ENCODE results near the gene DNAJB4.
A peak's percentile ranks its signal among the peaks of the same experiment; 100 is the strongest.
"Not testable (repeated sequence)": the region's sequence is repeated elsewhere in the genome, so short reads cannot be mapped to it uniquely, and the experiment has no call there.

The DNAJB4 gene

DNA sequence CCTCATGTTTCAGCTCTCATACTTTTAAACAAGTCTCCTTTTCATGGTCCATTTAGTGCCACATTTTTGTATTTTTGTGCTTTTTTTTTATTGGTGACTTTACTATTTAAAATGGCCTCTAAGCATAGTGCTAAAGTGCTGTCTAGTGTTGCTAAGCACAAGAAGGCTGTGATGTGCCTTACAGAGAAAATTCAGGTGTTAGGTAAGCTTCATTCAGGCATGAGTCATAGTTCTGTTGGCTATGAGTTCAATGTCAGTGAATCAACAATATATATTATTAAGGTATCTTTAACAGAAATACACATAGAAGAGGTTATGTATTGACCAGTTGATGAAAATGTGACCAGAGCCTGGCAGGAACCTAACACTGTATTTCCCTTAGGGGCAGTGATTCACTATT, 13.1 kb upstream of the DNAJB4 start:
- no peak for DNase-seq

DNA sequence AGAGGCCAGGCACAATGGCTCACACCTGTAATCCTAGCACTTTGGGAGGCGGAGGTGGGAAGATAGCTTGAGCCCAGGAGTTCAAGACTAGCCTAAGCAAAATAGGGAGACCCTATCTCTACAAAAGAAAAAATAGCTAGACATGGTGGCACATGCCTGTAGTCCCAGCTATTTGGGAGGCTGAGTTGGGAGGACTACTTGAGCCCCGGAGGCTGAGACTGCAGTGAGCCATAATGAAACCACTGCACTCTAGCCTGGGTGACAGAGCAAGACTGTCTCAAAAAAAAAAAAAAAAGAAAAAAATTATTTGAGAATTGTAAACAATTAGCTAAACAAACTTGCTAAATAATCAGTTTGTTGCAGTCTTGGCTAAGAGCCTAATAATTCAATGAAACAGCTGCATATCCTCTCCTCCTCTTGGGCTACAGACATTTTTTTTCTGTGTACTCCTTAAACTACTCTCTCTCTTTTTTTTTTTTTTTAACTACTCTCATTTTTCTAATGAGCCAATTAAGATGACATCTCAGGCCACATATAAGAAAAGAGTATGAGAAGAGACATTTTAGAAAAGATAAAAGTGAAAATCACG, 10.5 kb upstream of the DNAJB4 start:
- no peak for DNase-seq

GRCh38 chr1:77996734-77997133, 8.0 kb upstream of the DNAJB4 start:
- DNase-seq: no peak

- not testable (repeated sequence) for DNase-seq
Observed at GRCh38 chr1:78000536-78000935, 4.2 kb upstream of the DNAJB4 start.

DNA sequence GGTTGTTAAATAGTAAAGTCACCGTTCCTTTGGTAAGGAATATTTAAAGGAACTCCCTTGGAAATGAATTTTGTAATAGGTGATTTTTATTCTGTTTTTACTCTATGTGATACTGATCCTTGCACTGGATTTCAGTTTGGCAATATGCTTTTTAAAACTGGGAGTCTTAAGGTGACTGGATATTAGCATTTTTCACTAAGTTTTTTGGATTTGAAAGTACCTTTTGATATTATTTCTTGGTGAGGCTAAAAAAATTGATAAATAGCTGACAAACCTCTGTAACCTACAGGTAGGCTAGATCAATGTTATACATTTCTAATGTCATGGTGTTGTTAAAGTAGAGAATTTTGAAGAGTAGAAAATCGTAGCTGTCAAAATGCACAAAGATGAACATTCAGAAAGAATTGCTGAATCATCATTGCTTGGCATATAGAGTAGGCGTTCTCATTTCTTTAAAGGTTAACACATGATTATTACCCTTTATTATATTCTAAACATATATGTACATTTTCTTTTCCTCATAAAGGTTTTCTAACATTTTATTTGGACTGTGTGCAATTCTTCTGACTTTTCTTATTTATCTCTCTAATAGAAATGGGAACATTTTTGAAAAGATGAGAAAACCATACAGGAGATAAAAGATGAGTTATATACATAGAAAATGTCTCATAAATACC, 1.5 kb upstream of the DNAJB4 start:
- no peak for DNase-seq

DNA sequence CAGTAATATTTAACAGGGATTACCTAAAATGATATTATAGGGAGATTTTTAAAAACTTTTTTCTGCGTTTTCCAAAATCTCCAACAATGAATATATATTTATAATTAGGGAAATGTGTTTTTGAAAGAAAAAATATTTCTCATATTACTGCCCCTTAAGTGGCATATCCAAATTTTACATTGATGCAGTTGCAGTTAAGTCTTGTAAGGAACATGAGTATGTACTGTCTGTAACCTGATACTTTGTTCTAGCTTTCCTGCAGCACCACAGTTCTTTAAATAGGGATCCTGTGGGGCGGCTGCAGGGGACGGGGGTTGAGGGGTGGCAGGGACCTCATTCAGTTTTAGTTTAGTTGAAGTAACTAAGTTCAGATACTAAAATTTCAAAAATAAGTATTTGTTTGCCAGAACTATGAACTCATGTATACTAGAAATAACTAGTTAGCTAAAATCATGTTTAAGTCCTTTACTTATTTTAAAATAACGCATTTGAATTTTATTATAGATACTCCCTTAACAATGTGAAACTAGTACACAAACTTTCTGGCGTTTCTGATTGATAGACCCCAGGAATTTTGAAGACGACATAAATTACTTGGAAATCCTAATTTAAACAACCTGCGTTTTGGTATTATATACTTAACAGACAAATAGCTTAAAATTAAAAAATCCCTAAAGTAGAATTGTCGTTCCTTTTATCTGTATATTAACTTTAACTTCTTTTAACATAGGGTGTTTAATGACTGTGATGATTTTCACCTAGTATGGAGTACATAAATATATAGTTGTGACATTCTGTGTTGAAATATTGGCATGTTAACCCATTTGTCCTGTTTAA, 639 bp upstream of the DNAJB4 start:
- DNase-seq: peak; percentile 50

GRCh38 chr1:78005448-78005722, 646 bp downstream of the DNAJB4 start:
- no peak for DNase-seq

GRCh38 chr1:78005755-78006154, 1.0 kb downstream of the DNAJB4 start:
- DNase-seq: no peak

- DNase-seq: no peak
Observed at GRCh38 chr1:78006521-78006920, 1.8 kb downstream of the DNAJB4 start.

DNA sequence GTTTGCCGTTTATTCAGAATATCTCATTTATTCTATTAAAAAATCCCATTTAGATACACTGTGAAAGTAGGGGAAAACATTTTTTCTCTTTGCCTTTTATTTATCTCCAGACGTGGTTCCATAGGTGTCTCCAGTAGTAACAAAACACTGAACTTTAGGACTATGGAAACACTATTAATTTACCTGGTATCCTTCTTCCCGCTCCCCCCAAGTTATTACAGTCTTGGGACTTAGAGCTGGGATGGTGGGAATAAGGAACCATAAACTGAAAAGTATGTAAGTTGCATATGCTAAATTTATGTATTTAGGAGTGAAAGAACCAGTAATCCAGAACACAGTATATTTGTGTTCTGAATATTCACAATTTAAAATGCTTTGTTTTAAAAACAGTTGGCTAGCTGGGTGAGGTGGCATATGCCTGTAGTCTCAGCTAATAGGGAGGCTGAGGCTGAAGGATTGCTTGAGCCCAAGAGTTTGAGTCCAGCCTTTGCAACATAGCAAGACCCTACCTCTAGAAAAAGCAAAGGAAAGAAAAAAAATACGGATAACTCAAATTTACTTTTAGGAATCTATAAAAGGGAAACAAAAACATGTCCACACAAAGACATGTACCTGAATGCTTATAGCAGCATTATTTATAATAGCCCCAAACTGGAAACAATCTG, 3.1 kb downstream of the DNAJB4 start:
- no peak for DNase-seq

DNA sequence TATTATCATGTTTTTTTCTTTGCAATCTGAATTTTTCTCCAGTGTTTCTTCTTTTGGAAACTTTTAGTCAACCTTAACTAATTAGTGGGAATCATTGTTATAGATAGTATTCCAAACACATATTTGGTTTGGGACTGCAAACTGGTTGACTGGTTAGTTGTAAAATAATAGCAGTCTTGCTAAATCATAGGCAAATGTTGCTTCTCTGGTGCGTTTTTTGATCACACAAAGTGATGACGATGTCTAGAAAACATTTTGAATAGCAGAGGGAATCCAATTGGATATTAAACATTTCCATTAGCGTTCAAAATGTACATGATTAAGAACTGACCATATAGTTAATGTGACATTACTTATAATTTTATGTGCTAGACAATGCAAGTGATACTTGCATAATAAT, 4.5 kb downstream of the DNAJB4 start:
- DNase-seq: no peak

DNA sequence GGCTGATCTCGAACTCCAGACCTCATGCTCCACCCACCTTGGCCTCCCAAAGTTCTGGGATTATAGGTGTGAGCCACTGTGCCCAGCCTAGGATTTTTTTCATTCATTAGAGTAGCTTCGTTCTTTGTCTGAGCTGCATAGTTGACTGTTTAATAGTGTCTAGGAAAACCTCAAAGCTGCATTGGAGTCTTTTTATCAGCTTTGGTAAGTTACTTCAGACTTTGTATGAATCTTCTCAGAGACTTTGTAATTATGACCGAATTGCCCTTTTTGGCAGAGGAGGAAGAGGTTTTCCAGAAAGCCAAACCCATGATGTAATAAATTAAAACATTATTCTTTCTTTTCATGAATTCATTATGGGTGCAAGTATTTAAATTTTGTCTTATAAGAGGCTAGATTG, 5.1 kb downstream of the DNAJB4 start:
- DNase-seq: no peak

DNA sequence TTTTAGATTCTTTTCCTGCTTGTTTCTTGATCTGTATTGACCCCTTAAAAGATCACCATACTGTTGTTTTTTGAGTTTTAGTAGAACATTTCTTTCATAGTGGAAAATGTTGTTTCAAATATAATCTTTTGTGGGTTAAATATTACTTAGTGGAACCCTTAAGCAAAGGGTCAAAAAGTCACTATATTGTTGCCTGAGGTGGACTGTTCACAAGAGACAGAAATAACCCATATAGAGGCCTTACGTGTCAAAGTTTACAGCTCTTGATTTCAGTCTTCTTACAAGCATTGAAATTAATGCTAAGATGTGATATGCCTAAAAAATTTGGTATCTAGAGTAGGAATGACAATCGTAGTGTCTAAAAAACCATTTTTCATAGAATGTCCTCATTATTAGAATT, 6.3 kb downstream of the DNAJB4 start:
- no peak for DNase-seq

DNA sequence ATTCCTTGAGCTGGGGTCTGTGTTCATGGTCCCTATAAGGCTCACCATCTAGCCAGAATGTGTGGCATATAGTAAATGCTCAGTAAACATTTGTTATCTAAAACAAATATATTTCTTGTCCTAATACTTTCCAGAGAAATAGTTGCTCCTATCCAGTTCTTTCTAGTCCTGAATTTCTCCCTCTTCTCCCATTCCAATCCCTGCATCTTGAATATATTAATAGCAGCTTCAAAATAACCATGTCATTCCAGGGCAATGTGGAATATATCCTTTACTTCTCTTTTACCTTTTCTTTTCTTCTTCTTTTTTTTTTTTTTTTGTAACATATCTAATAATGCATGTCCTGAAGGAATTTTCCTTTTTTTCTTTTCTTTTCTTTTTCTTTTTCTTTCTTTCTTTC, 10.4 kb downstream of the DNAJB4 start:
- DNase-seq: no peak

GRCh38 chr1:78019024-78019423, 14.3 kb downstream of the DNAJB4 start:
- DNase-seq: no peak

GRCh38 chr1:78021134-78021533, 16.4 kb downstream of the DNAJB4 start:
- DNase-seq: not testable (repeated sequence)

DNA sequence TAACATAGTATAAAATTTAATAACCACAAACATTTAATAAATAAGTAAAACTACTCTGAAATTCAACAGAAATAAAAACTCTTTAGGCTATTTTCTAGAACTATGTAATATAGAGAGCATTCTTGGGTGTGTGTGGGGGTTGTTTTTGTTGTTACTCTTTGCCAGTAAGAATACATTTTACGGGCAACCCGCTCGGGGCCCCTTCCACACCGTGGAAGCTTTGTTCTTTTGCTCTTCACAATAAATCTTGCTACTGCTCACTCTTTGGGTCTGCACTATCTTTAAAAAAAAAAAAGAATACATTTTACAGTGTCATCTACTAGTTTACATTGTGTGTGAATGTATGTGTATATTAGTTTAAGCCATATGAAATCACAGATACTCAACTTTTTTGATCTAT, 25.1 kb downstream of the DNAJB4 start:
- no peak for DNase-seq

- DNase-seq: no peak
Observed at GRCh38 chr1:78032996-78033796, 28.5 kb downstream of the DNAJB4 start.

DNA sequence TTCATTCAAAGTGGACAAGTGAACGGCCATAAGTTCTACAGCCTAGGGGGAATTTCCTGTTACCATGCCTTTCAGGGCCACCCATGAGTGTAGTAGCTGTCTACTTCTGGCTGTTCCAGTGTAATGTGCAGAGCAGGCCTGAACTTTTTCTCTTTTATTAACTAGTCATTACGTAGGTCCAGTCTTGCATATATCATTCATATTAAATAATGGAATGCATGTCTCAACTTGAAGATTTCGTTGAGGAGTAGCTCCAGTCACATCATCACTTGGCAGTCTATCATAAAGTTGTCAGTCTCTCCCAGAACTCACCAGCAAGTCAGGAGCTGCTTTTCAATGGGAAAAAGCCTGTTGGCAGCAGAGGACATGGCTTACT, 29.0 kb downstream of the DNAJB4 start:
- DNase-seq: no peak

DNA sequence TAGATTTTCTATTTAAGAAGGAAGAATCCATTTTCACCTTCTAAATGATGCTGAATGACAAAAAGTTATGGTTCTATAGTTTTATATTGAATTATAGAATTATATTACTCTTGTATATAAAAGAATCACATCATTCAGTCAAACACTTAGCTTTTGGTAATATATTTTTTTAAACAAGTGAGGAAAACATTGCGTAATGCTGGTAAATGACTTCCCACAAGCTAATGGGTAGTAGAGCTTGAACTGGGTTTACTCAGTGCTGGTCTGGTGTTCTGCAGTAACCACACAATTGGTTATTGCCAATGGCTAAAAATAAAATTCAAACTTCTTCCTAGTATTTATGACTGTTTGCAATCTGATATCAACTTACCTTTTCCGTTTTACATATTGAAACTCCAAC, 30.4 kb downstream of the DNAJB4 start:
- DNase-seq: no peak

- DNase-seq: no peak
Observed at GRCh38 chr1:78036450-78036849, 31.7 kb downstream of the DNAJB4 start.

DNA sequence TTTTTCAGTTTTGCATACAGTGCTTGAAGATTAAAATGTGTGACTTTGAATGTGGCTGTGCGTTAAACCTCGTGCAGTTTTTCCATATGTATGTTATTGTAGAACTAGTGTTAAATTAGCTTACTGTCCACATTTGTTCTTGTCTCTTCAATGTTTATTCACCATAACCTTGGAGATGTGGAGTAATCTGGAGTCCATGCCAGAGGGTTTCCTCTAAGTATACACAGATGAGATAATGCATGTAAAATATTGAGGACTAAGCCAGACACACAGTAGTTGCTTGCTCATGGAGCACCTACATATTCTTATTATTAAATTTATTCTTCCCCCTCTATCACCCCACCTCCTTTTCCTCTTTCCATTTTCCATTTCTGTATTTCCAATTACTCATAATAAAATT, 33.3 kb downstream of the DNAJB4 start:
- DNase-seq: no peak

GRCh38 chr1:78038491-78038939, 33.8 kb downstream of the DNAJB4 start:
- no peak for DNase-seq
